K562 (cell line): Measurements from ENCODE around the gene API5. TPM values are rescaled to one million over a fixed set of nuclear protein-coding genes. Genes with fewer than 3 reads are reported as not detected.
A peak's percentile ranks its signal among the peaks of the same experiment; 100 is the strongest.

Source experiments
- EP400 ChIP-seq: fragments of 450-650 bp; IDR thresholded peaks from 2 replicates; pipeline ENCODE4 v1.6.1; 2017; ENCODE audit warnings: antibody characterized with exemption, mild to moderate bottlenecking, moderate library complexity
- EZH2 ChIP-seq: IDR thresholded peaks from 2 replicates; pipeline ENCODE4 v1.6.1; 2012; ENCODE audit warnings: low read depth, mild to moderate bottlenecking, inconsistent platforms, low read length, borderline replicate concordance
- GABPB2 ChIP-seq: fragments of 250-450 bp; sonication (Bioruptor Pico); conservative IDR thresholded peaks from 2 replicates; pipeline ENCODE4 v1.5.1; 2021; ENCODE audit warnings: mild to moderate bottlenecking
- ID3 ChIP-seq, 2 experiments: fragments of 250-450 bp in 1 of 2; fragments of 450-650 bp in 1 of 2; sonication (Bioruptor Pico) in 1 of 2; IDR thresholded peaks; 2 replicates each; pipeline versions ENCODE4 v1.6.1 to v1.8.0; 2016 to 2021; ENCODE audit warnings: mild to moderate bottlenecking in 2 of 2, moderate library complexity in 2 of 2, missing compliant biosample characterization in 1 of 2, missing genetic modification characterization in 1 of 2
- KAT7 ChIP-seq: sonication (generic); formaldehyde crosslinking; IDR thresholded peaks from 2 replicates; pipeline ENCODE4 v1.8.0; 2022; ENCODE audit warnings: missing genetic modification reagents, mild to moderate bottlenecking, borderline replicate concordance
- POLR3G ChIP-seq: IDR thresholded peaks from 2 replicates; pipeline ENCODE4 v1.6.1; 2011; ENCODE audit not compliant: insufficient read length, insufficient replicate concordance; ENCODE audit errors: extremely low read depth
- RAD51 ChIP-seq: fragments of 450-650 bp; IDR thresholded peaks from 2 replicates; pipeline ENCODE4 v1.7.1; 2016; ENCODE audit warnings: low read depth, mild to moderate bottlenecking, borderline replicate concordance
- RBM22 ChIP-seq: fragments of 200-400 bp; formaldehyde crosslinking; IDR thresholded peaks from 2 replicates; pipeline ENCODE4 v1.6.1; 2018; ENCODE audit warnings: low read length, low read depth; ENCODE audit not compliant: poor library complexity, severe bottlenecking
- RFX7 ChIP-seq: fragments of 250-450 bp; sonication (Bioruptor Pico); IDR thresholded peaks from 2 replicates; pipeline ENCODE4 v1.5.1; 2021; ENCODE audit warnings: mild to moderate bottlenecking
- SIX5 ChIP-seq, 2 experiments: IDR thresholded peaks; 2 replicates each; pipeline ENCODE4 v1.6.1; 2011; ENCODE audit warnings: low read length in 2 of 2, borderline replicate concordance in 1 of 2, low read depth in 1 of 2, mild to moderate bottlenecking in 1 of 2, moderate library complexity in 1 of 2; ENCODE audit not compliant: insufficient read depth in 1 of 2
- STAT6 ChIP-seq: sonication (generic); formaldehyde crosslinking; IDR thresholded peaks from 2 replicates; pipeline ENCODE4 v1.8.1; 2023; ENCODE audit warnings: mild to moderate bottlenecking, missing genetic modification reagents
- TCF7L2 ChIP-seq: fragments of 150-350 bp; IDR thresholded peaks from 2 replicates; pipeline ENCODE4 v1.6.1; 2016; ENCODE audit warnings: low read depth, mild to moderate bottlenecking, low read length, moderate library complexity
- TRIM25 ChIP-seq: fragments of 450-650 bp; IDR thresholded peaks from 2 replicates; pipeline ENCODE4 v1.7.0; 2016; ENCODE audit warnings: borderline replicate concordance
- ZBTB12 ChIP-seq: fragments of 250-450 bp; sonication (Bioruptor Pico); IDR thresholded peaks from 2 replicates; pipeline ENCODE4 v1.4.0; 2020
- ZBTB8A ChIP-seq: fragments of 450-650 bp; IDR thresholded peaks from 2 replicates; pipeline ENCODE4 v1.6.1; 2018; ENCODE audit warnings: mild to moderate bottlenecking, moderate library complexity; ENCODE audit not compliant: partially characterized antibody
- ZC3H8 ChIP-seq: fragments of 450-650 bp; IDR thresholded peaks from 2 replicates; pipeline ENCODE4 v1.6.1; 2017
- ZNF311 ChIP-seq: fragments of 250-450 bp; sonication (Bioruptor Pico); IDR thresholded peaks from 2 replicates; pipeline ENCODE4 v1.4.0; 2020; ENCODE audit warnings: mild to moderate bottlenecking, moderate library complexity
- ZNF395 ChIP-seq: fragments of 200-800 bp; sonication (Bioruptor generic); IDR thresholded peaks from 2 replicates; pipeline ENCODE4 v1.6.1; 2017; ENCODE audit warnings: missing genetic modification characterization, missing compliant biosample characterization
- ZNF436 ChIP-seq: fragments of 250-450, 450-650 bp; sonication (Bioruptor Pico); formaldehyde crosslinking; IDR thresholded peaks from 2 replicates; pipeline ENCODE4 v1.7.0; 2020; ENCODE audit warnings: mild to moderate bottlenecking
- ZNF696 ChIP-seq: fragments of 250-450 bp; sonication (Bioruptor Pico); conservative IDR thresholded peaks from 2 replicates; pipeline ENCODE4 v1.4.0; 2020; ENCODE audit warnings: mild to moderate bottlenecking, moderate library complexity
- polyA plus RNA-seq, 8 experiments: library from polyadenylated mRNA; depleted of rRNA in 4 of 8; stranded (reverse) in 5 of 8; unstranded in 3 of 8; fragments of >200 nt; fragmentation: Nextera tagmentation in 2 of 8; fragmentation: Illumina TruSeq in 1 of 8; extraction: Ambion mirVana in 2 of 8; extraction: Trizol in 1 of 8; gene quantifications; 2 replicates each; pipeline versions ENCODE4 v1.2.1 to v1.2.3, GENCODE V29; 2011 to 2014; ENCODE audit warnings: inconsistent platforms in 1 of 8, missing spikeins in 1 of 8
- total RNA-seq, 7 experiments: library from RNA; depleted of rRNA in 6 of 7; stranded (reverse); fragments of >200 nt in 6 of 7; fragmentation: Illumina TruSeq in 2 of 7; extraction: Trizol in 2 of 7; gene quantifications; 2 replicates each; pipeline versions ENCODE4 v1.2.1 to v1.2.3, GENCODE V29; 2011 to 2021; ENCODE audit warnings: low replicate concordance in 1 of 7

Gene API5
- total and polyA plus RNA-seq, 9 of the 15 experiments (the other 6 are each of a cell fraction or from before 2014, with no cell fraction given) = 59.8 to 146 (median 123) TPM

- no peak for TF ChIP-seq STAT6
- peak; percentile 92 for TF ChIP-seq EP400
- no peak for TF ChIP-seq RAD51
- no peak for TF ChIP-seq GABPB2 (CRISPR knock-in tag)
- TF ChIP-seq ID3 (CRISPR knock-in tag; IDR thresholded peaks at IDR 0.05) = no peak
- TF ChIP-seq ID3 (tag; IDR thresholded peaks at IDR 0.05) = peak; percentile 65
- peak; percentile 54; the same call in 1 of the 2 replicates for TF ChIP-seq KAT7 (CRISPR knock-in tag)
- no peak for TF ChIP-seq RFX7 (CRISPR knock-in tag)
- no peak for TF ChIP-seq ZNF696 (CRISPR knock-in tag)
- no peak for TF ChIP-seq ZBTB8A
- TF ChIP-seq TRIM25 = no peak
- no peak for TF ChIP-seq TCF7L2
- no peak for TF ChIP-seq ZNF436 (CRISPR knock-in tag)
- TF ChIP-seq ZNF395 = 0 out of 2 replicates have a peak, but pooled peaks have one; percentile 48
- TF ChIP-seq ZBTB12 = no peak
- TF ChIP-seq EZH2 = no peak
- peak in 1 of 2 experiments; percentile 39; a peak in 1 of 4 replicates for TF ChIP-seq SIX5 (IDR thresholded peaks at IDR 0.05; ENCODE audit: borderline replicate concordance in 1 of 2, insufficient read depth in 1 of 2, low read depth in 1 of 2, low read length in 2 of 2)
- no peak for TF ChIP-seq POLR3G
- TF ChIP-seq ZNF311 = no peak
- TF ChIP-seq RBM22 = no peak
- no peak for TF ChIP-seq ZC3H8
Measured at GRCh38 chr11:43358801-43359421, 47.1 kb downstream of the API5 start, which contains the start of gene TTC17 (continued).
